NT2/D1 (cell line): ENCODE results near the gene MT1A.

ENCODE experiments used
- SUZ12 ChIP-seq: IDR thresholded peaks from 2 replicates; pipeline ENCODE4 v1.6.1; 2011; ENCODE audit not compliant: insufficient read length, insufficient read depth; ENCODE audit errors: extremely low read depth
- YY1 ChIP-seq: IDR thresholded peaks from 2 replicates; pipeline ENCODE4 v1.6.1; 2011; ENCODE audit not compliant: insufficient read length, insufficient read depth
- ZNF274 ChIP-seq: IDR thresholded peaks from 2 replicates; pipeline ENCODE4 v1.6.1; 2011; ENCODE audit warnings: mild to moderate bottlenecking, low read depth, low read length

DNA sequence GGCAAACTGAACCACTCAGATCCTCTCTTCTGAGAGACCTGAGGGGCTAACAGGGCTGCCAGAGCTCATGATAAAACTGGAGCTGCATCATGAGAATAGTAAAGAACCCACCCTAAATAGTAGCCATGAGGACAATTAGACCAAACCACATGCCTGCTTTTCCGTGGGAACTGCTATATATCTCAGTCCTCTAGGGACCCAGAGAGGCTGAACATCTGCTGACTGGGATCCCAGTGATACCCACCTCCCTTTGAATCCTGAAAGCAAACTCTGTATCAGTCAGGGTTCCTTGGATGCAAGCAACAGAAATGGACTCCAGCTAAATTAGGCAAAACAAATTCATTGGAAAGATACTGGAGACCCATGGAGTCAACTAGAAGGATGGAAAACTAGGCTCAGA is 50.3 kb downstream of the MT1A start:
- no peak for TF ChIP-seq SUZ12
- TF ChIP-seq YY1 = no peak
- TF ChIP-seq ZNF274 = no peak
